LNCAP (cell line): ENCODE measurements around the gene PAFAH2.

Source experiments
- CTCF ChIP-seq: fragments of 450-650 bp; IDR thresholded peaks from 2 replicates; pipeline ENCODE4 v1.5.1; 2017; ENCODE audit warnings: mild to moderate bottlenecking

PAFAH2 gene

GRCh38 chr1:26043765-26044164 lies 45.9 kb upstream of the PAFAH2 start:
- no peak for TF ChIP-seq CTCF

GRCh38 chr1:26041978-26042377 lies 44.1 kb upstream of the PAFAH2 start:
- TF ChIP-seq CTCF, result no peak

GRCh38 chr1:26041401-26041800 lies 43.5 kb upstream of the PAFAH2 start:
- TF ChIP-seq CTCF, result no peak

- TF ChIP-seq CTCF, result no peak
Measured at GRCh38 chr1:26038904-26039303, 41.0 kb upstream of the PAFAH2 start.

- TF ChIP-seq CTCF, result no peak
Measured at GRCh38 chr1:26038477-26038876, 40.6 kb upstream of the PAFAH2 start.

- no peak for TF ChIP-seq CTCF
Measured at GRCh38 chr1:26037904-26038303, 40.0 kb upstream of the PAFAH2 start.

- TF ChIP-seq CTCF, result no peak
Measured at GRCh38 chr1:26036756-26037281, 39.0 kb upstream of the PAFAH2 start.
